Measurements from ENCODE around the gene ASB16. TPM values are rescaled to one million over a fixed set of nuclear protein-coding genes. Genes with fewer than 3 reads are reported as not detected.

ASB16 gene
- total and polyA plus RNA-seq, 9 of the 15 experiments (the other 6 are each of a cell fraction or from before 2014, with no cell fraction given) = 0.03 to 0.07 TPM; not detected in 7

GRCh38 chr17:44122816-44123355 is 47.6 kb upstream of the ASB16 start (continued):
- TF ChIP-seq MITF (IDR thresholded peaks at IDR 0.05) (no peak), BHLHE40 (IDR thresholded peaks at IDR 0.05; ENCODE audit: low read length) (no peak), RAD51 (IDR thresholded peaks at IDR 0.05; ENCODE audit: borderline replicate concordance, low read depth) (no peak), NRF1 (conservative IDR thresholded peaks at IDR 0.05 in 1 of 2, IDR thresholded peaks at IDR 0.05 in 1 of 2) (peak; percentile 40 to 47; a peak in 3 of 4 replicates), ARNT (IDR thresholded peaks at IDR 0.05) (no peak), NCOA4 (IDR thresholded peaks at IDR 0.05; ENCODE audit: partially characterized antibody) (no peak), MBD2 (IDR thresholded peaks at IDR 0.05; ENCODE audit: borderline replicate concordance, low read depth) (no peak), TCF7 (IDR thresholded peaks at IDR 0.05; ENCODE audit: borderline replicate concordance) (no peak), ZNF511 (CRISPR knock-in tag; IDR thresholded peaks at IDR 0.05) (peak; percentile 47; the same call in 1 of the 2 replicates), RBM25 (IDR thresholded peaks at IDR 0.05; ENCODE audit: low read depth, low read length, severe bottlenecking) (no peak), MLLT1 (IDR thresholded peaks at IDR 0.05) (no peak), KAT7 (CRISPR knock-in tag; IDR thresholded peaks at IDR 0.05; ENCODE audit: borderline replicate concordance) (peak; percentile 79), POLR3G (IDR thresholded peaks at IDR 0.05; ENCODE audit: extremely low read depth, insufficient read length, insufficient replicate concordance) (no peak), MAFG (tag; conservative IDR thresholded peaks at IDR 0.05) (no peak), MTF1 (CRISPR knock-in tag; IDR thresholded peaks at IDR 0.05; ENCODE audit: borderline replicate concordance) (no peak), MTA1 (IDR thresholded peaks at IDR 0.05; ENCODE audit: borderline replicate concordance) (no peak), THRAP3 (IDR thresholded peaks at IDR 0.05; ENCODE audit: borderline replicate concordance) (no peak), SMARCA4 (IDR thresholded peaks at IDR 0.05) (no peak), ZBTB34 (CRISPR knock-in tag; IDR thresholded peaks at IDR 0.05) (no peak), ZEB2 (IDR thresholded peaks at IDR 0.05) (no peak), CREB1 (IDR thresholded peaks at IDR 0.05) (no peak), CREB1 (CRISPR knock-in tag; IDR thresholded peaks at IDR 0.05) (peak; percentile 36; the same call in 1 of the 2 replicates), HDAC3 (IDR thresholded peaks at IDR 0.05; ENCODE audit: borderline replicate concordance, partially characterized antibody) (no peak), ZBTB17 (CRISPR knock-in tag; IDR thresholded peaks at IDR 0.05) (no peak), ZNF75A (CRISPR knock-in tag; IDR thresholded peaks at IDR 0.05) (no peak), LARP7 (IDR thresholded peaks at IDR 0.05) (no peak), SMARCB1 (IDR thresholded peaks at IDR 0.05; ENCODE audit: insufficient read length, low read depth) (no peak), SREBF1 (IDR thresholded peaks at IDR 0.05; ENCODE audit: borderline replicate concordance, low read depth, low read length) (no peak)
